ENCODE measurements around the gene PLPP4. TPM values are rescaled to one million over a fixed set of nuclear protein-coding genes. Genes with fewer than 3 reads are reported as not detected.

PLPP4 gene
- total RNA-seq, 1 experiment from 2014 or later: not detected

GRCh38 chr10:120506674-120507073, 49.6 kb downstream of the PLPP4 start:
- no peak for DNase-seq
- Histone ChIP-seq H3K14ac (ENCODE audit: insufficient read depth, low read length) (no peak overlapping the region), H2AK5ac (ENCODE audit: insufficient read length, low read length) (no peak overlapping the region), H4K5ac (ENCODE audit: insufficient read length, low read depth, low read length) (no peak overlapping the region), H2BK120ac (ENCODE audit: low read depth, low read length, poor library complexity, severe bottlenecking) (no peak overlapping the region), H3K79me2 (ENCODE audit: insufficient read depth, low read length) (no peaks in the 10 kb centered on the region), H3K9me3 (ENCODE audit: control insufficient read depth, low read depth, low read length) (no peaks in the 10 kb centered on the region), H4K20me1 (ENCODE audit: control insufficient read depth, insufficient read depth, insufficient read length) (no peaks in the 10 kb centered on the region), H3K56ac (ENCODE audit: insufficient read length, low read depth, low read length) (no peak overlapping the region), H4K8ac (replicated peaks; ENCODE audit: insufficient read length, low read depth, low read length) (no peak overlapping the region), H3K23ac (ENCODE audit: insufficient read length, low read depth, low read length) (no peak overlapping the region), H2BK20ac (ENCODE audit: low read depth, low read length, poor library complexity, severe bottlenecking) (no peak overlapping the region), H3K4me1 (ENCODE audit: insufficient read depth, low read length) (peaks cover 6% of the 10 kb centered on the region; the same call in 1 of the 2 replicates), H3K79me1 (ENCODE audit: insufficient read depth, low read depth, low read length, poor library complexity, severe bottlenecking) (no peaks in the 10 kb centered on the region), H2BK15ac (ENCODE audit: low read depth, low read length) (no peak overlapping the region), H3T11ph (ENCODE audit: low read length) (no peak overlapping the region), H3K23me2 (ENCODE audit: insufficient read length, low read depth, low read length, poor library complexity, severe bottlenecking) (no peaks in the 10 kb centered on the region), H3K9ac (ENCODE audit: extremely low read depth, insufficient read length, low read length) (no peak overlapping the region), H2BK5ac (ENCODE audit: insufficient read length, low read length) (no peak overlapping the region), H4K91ac (ENCODE audit: insufficient read length, low read depth, low read length) (no peak overlapping the region), H3K27ac (ENCODE audit: insufficient read length, low read depth, low read length) (no peak overlapping the region), H2AFZ (ENCODE audit: low read length) (no peak overlapping the region), H3K4ac (ENCODE audit: low read depth, low read length) (no peak overlapping the region), H2BK12ac (ENCODE audit: insufficient read length, low read depth, low read length) (no peak overlapping the region), H3K27me3 (ENCODE audit: insufficient read depth, low read length) (no peaks in the 10 kb centered on the region), H3K4me2 (ENCODE audit: insufficient read depth, insufficient read length, low read length) (no peak overlapping the region), H3K18ac (ENCODE audit: insufficient read length, low read depth, low read length) (no peak overlapping the region)
- WGBS (ENCODE audit: extremely low coverage, insufficient read length, low lambda C conversion rate): no CpG with 5 or more reads among the region's 3 CpGs
- Mint-ChIP-seq H3K27ac (no peak overlapping the region), H3K9me3 (no peaks in the 10 kb centered on the region; a peak in 2 of 5 replicates), H3K4me1 (peaks cover 33 to 42% of the 10 kb centered on the region in 2 experiments), H3K27me3 (ENCODE audit: low read depth) (peaks cover 17% of the 10 kb centered on the region), H3K4me3 (no peak overlapping the region), H3K36me3 (ENCODE audit: insufficient read depth in 1 of 3, low read depth in 3 of 3) (peaks cover 0 to 4% (median 0%) of the 10 kb centered on the region in 3 experiments; a peak in 3 of 7 replicates)
- no peak for TF ChIP-seq CTCF (conservative IDR thresholded peaks at IDR 0.05)

Data from H9 (cell line).